ENCODE results near the gene MGMT.

The MGMT gene

DNA sequence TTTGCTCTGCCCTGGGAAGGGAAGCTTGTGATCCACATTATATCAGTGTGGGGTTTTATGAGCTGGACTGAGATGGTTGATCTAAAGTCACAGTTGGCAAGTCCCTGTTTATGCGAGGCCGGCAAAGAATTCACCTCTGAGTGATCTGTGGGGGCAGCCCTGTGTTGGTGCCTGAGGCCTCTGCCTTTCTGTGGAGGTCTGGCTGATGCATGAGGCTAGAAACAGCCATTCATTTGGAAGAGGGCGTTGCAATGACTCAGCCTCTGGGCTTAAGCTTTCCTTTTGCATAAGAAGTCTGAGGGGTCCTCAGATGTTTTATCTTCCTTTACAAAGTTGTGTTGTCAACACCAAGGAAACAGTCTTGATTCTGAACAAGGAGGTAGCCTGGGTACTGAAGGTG is 126.9 kb downstream of the MGMT start:
- no peak for DNase-seq (ENCODE audit: low read depth in 2 of 2)

DNA sequence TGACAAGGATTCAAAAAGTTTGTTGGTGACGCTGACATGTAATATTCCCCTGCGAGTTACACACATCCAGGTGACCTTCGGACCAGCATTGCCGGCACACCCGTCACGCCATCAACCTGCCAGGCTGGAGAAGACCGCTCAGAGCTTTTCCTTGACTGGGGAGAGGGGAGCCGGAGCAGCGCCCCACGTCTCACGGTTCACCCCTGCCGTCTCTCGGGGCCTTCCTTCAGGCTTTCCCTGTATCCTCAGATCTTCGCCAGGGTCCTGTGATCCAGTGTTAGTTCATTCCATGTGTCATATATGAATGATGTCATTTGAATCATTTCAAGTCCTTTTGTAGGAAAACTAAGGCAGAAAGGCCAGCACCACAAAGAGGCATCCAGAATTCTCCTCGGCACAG is 127.8 kb downstream of the MGMT start:
- no peak for DNase-seq (ENCODE audit: low read depth in 2 of 2)

DNA sequence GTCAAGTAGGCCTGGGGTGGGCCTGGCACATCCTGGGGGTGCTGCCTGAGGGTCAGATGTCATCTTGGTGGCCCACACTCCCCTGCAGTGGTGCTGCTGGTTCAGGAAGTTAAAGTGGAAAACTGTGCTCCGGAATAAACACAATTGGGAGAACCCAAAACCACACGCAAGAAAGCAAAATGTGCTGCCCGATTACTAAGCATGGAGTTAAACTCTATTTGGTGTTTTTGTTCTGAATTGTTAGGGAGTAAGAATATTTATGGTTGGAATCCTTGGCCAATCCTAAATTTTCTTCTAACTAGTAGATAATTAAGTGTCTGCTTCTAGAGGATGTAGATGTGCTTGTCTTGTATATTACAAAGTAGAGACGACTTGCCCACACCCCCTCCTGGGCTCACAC is 131.4 kb downstream of the MGMT start:
- no peak for DNase-seq (ENCODE audit: low read depth in 2 of 2)

DNA sequence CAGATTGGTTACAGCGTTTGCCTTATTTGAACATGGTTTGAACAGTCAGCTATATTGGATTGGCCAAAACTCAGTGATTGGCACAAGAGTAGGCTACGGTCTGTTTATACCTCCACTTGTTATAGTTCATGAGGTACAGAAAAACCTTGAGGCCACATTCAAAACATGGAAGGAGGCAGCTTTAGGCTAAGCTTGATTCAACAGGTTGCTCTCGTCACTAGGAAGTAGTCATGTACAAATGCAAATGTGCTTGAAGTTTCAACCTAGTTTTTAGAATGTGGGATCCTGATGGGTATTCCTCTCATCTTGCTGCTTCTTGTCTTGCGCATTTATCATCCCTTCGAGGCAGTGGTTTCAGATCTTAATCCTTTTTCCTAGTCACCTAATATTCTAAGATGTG is 132.1 kb downstream of the MGMT start:
- DNase-seq (ENCODE audit: low read depth in 2 of 2): no peak

DNA sequence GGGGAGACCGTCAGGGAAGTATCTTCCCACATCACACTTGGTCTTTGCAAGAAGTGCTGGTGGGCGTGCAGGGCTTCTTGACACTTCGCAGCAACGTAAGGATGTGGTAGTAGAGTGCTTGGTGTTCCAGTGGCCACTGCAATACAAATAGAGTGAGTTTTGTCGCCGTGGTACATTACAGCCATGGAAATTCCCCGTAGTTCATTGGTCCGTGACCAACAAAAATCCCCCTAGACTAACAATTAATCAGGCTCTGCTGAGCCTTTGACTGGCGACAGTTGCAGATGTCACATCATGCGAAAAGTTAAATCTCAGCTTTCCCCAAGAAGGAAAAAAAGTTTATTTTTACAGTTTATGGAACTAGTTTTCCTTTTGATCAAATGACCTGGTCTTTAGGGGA is 134.7 kb downstream of the MGMT start:
- DNase-seq (ENCODE audit: low read depth in 2 of 2): no peak

DNA sequence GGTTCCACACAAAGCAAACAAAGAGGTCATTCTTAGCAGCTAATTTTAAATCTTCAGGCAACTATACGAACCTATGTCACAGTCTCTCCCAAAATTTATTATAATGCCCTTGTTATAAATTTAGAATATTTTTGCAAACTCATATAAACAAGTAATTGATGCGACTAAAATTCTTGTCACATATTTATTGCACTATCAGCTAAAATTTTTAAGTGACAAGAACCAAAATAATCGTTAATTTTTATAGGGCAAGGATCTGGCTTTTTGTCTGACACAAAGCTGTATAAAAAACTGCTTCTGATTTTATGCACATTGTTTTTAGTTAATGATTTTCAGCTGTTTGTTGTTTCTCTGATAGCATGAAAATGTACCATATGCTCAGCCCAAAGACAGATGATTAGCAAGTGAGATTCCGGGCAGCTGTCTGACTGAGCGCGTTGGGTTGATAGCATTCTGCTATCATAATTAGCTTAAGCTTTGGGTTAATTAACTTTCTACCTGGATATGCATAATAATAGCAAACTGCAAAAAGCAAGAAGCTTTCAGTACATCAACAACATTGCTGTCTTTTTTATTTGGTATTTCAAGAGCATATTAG is 136.0 kb downstream of the MGMT start:
- DNase-seq (ENCODE audit: low read depth in 2 of 2): no peak

DNA sequence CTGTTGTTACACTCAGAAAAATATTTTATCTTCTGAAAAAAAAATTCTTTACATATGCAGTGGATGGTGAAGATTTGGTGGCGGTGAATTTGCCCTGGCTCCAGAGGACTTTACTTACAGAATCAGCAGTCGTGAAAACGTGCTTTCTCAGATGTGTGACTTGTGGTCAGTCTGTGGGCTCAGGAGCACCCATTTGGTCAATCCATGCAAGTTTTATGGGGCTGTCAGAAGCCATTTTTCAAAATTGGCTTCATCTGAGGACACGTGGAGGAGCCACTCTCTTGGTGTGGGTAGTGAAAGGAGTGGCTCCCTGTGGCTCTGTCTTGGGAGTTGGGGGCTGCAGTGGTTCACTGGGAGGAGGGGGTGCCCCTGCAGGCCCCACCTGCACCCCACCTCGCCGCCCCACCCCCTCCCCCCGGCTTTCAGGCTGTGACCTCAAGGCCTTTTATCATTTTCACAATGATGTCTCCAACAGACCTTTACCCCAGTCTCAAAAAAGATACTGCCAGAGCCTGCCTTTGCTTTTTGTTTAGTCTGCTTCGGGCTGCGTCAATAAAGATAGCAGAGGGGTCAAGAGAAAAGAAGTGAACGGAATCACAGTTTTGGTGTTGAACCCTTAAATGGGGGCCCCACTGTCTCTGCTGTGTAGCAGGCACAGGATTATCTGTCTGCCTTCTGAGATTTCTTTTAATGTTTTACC is 137.4 kb downstream of the MGMT start:
- no peak for DNase-seq (ENCODE audit: low read depth in 2 of 2)

DNA sequence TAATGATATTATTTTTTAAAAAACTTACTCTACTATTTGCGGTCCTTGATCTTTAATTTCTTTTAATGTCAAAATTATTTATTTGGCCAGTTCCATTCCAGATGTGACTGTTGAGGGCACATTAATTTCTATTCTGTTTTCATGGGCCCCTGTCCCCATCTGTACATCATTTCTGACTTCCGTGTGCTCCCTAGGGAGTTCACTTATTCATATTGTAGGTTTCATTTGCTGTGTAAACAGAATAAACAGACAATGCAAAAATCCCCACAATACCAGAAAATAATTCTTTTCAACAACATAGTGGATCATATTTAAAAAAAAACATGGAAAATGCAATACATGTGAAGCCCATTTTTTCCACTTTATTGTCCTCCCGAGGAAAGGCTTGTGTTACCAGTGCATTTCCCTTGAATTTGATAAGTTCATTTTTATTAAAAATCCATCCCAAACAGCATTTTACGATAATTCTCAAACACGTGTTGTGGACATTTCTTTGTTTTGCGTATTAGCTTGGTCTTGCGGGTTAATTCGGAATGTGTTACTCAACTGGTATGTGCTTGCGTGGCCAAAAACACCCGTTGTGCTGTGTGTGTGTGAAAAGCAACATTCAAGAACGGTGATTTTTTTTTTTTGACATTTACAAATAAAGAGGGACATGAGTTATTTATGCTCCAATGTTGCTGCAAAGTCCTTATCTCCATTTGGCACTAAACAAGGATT is 138.4 kb downstream of the MGMT start:
- DNase-seq (ENCODE audit: low read depth in 2 of 2): no peak

DNA sequence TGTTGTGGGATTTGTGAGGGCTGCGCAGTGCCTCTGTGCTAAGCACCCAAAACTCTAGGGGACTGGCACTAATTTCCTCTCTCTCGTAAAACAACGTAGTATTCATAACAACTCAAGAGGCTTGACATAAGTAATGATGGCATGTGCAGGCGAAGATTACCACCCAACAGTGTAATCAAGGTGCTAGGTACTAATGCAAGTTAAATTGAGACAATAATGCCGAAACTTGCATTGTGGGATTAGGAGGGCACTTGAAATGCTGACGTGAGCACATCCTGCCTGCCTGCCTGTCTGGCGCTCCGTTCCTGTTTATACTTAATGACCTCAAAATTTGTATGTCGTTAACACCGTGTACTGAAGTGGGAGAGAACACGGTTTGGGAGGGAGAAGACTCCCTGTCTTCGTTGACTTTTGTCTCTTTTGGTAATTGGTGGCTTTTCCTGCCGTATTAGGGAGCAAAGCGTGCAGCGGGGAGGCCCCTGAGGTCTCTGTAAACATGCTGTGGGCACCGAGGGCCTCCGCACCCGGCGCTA is 139.0 kb downstream of the MGMT start:
- DNase-seq (ENCODE audit: low read depth in 2 of 2): no peak

DNA sequence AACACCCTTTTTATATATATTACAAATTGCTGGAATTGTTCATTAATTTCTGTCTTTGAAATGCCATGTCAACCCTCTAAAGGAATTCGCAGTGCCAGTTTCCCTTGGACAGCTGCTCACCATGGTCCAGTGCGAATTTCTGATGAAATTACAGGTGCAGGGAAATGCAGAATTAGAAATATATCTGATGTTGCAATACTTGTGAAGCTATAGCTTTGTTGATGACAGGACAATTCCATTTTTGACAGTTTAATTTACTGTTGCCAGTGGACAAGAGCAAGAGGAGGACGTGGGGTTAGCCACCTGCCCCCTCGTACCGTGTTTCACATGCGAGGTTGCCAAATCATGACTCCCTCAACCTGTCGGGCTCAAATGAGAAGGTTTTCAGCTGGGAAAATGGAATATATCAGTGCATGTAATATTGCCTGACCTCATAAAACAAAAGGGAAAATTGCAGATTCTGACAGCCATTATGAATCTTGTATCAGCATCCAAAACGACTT is 140.6 kb downstream of the MGMT start:
- no peak for DNase-seq (ENCODE audit: low read depth in 2 of 2)

DNA sequence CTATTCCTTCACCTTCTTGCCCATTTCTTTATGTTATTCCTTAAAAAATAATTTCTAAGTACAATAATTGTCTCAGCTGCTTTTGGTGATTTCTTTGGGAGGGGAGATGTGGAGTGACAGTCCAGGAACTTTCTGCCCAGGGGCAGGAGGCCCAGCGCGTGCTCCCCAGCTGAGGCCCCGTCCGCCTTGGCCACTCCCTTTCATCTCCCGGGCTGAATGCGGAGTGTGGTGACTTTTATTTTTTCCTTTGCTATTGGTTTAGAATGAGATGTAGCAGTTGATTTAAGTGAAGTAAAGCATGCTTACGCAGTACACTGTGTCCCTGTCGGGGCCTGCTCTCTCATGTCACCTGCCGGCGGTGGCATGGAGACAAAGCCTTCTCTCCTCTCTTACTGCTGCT is 141.6 kb downstream of the MGMT start:
- no peak for DNase-seq (ENCODE audit: low read depth in 2 of 2)

DNA sequence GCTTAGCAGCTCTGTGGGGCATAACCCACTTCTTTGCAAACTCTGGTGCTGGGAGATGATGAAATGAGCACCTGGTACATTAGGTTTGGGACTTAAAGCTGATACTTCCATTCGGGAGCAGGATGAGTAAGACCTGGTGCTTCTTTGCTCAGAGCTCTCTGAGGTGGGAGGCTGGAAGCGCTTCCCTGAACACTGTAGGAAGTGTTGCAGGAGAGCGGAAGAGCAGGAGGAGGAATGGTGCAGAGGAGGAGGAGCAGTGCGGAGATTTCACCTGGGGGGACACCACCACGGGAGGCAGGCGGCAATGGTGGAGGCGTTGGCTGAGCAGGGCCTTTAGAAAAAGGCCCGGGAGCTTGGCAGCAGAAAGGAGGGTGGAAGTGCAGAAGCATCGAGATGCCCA is 142.5 kb downstream of the MGMT start:
- DNase-seq (ENCODE audit: low read depth in 2 of 2): no peak

DNA sequence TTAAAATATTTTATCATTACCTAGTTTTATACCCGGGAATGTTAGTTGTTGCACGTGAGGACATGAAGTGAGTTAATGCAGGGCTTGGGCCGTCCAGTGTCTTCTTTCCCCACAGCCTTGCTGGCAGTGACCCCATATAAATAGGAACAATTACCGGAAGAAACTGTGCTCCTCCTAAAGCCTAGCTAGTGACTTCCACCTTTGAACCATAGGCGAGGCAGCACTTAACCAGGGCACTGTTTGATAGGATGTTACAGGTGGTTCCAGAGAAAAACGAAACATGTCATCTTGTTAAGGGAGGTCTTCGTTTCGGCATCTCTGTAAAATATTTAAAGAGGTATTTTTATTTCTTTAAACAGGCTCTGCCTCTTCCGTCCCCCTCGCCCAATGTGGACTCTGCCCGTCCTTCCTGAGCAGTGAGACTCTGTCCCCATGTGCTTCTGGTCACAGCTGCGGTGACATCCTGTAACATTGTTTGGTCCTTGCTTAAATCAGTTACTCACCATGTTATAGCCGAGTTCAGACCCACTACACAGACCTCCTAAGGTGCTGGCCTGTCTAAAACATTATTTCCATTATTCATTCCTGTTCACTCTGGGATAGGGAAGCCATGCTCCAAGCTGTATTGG is 145.6 kb downstream of the MGMT start:
- DNase-seq (ENCODE audit: low read depth in 2 of 2): no peak

DNA sequence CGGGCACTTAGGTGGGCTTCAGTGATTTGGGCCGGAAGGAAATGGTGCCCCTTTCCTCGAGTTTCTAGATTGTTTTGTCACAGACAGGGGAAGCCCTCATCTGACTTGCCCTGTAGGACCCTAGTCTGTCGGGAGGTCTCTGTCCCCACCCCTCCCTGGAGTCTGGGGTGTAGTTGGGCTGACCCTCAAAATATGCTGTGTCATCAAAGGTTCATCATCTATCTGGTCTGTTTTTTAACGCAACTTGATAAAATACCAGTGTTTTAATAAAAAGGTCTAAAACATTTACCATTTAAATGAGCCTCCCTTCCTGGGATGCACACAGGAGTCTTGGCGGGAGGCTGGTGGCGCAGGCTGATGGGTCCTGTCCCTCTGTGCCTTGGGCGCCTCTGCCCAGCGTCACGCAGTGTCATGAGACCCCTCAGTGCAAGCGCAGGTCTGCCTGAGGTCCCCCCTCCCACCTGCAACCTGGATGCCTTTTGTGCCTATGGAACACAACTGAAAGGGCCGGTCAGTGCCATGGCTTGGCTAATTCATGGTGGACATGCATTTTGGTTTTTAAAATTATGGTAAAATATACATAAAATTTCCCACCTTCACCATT is 146.4 kb downstream of the MGMT start:
- no peak for DNase-seq (ENCODE audit: low read depth in 2 of 2)

DNA sequence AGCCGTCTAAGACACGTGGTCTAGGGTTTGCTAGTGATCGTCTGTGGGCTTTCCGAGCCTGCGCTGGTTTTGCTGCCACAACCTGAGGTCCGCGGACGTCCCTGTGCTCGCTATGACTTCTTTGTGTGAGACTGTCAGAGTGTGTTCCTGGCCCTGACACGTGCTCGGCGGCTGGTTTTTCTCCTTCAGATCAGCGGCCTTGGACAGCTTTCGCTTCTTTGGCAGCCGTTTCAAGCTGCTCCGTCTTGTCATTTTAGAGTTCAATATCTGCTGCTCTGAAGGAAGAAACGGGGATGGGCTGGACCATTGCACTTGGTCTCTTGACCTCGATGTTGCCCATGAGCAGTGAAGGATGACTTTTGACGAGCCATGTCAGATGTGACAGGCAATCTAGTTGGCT is 147.3 kb downstream of the MGMT start:
- DNase-seq (ENCODE audit: low read depth in 2 of 2): no peak

DNA sequence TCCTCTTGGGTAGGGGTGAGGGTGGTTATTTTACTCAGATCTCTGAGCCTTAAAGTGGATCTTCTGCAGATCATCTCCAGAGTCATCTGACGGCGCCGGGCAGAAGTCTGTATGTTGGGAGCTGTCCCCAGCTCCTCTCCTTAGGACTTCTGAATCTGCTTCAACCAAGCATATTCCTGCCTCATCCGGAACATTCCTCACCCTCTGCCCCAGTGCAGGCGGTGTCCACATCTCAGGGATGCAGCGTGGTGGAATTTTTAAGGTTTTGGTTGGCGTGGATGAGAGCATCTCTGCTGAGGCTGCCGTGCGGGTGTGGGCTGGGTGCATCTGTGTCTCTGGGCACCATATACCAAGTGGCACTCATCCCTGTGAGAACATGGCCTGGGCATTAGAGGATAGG is 148.3 kb downstream of the MGMT start:
- DNase-seq (ENCODE audit: low read depth in 2 of 2): no peak

DNA sequence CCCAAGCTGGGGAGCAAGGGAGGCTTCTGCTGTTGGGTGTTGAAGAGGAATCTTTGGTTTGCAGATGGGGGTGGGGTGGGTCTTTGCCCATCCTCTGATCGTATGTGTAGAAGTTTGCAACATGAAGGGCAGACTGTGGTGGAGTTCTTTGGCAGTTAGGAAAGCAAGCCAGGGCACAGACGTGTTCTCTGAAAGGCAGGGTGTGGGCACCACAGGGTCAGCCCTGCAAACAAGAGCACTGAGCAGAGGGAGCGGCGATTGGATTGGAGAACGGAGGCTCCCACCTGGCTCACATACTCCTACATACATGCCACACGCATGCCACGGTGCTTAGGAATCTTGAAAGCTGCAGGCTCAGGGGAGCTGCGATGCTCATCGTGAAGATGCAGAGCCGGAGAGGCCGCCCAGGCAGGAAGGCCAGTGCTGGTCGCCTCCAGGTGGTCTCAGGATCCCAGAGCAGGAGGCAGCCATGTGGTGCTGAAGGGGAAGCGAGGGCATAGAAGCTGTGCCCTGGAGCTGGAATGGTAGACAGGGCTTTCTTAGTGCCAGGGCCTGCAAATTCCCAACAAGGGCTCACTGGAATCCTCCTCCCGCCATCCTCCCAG is 149.0 kb downstream of the MGMT start:
- no peak for DNase-seq (ENCODE audit: low read depth in 2 of 2)

DNA sequence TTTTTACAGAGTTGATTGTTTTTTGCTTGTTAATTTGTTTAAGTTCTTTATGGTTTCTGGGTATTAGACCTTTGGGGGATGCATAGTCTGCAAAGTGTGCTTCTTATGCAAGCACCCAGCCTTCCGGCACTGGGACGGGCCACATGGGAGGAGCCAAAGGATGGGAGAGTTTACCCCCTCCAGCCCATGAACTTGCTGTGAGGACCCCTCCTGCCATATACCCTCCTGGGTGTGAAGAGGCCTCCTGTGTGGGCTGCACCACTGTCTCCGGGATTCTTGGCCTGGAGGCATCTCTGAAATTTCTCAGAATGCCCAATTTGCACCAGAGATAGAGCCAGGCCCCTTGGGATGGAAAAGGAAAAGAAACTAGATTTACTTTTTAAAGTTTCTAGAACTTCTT is 150.7 kb downstream of the MGMT start:
- DNase-seq (ENCODE audit: low read depth in 2 of 2): no peak

DNA sequence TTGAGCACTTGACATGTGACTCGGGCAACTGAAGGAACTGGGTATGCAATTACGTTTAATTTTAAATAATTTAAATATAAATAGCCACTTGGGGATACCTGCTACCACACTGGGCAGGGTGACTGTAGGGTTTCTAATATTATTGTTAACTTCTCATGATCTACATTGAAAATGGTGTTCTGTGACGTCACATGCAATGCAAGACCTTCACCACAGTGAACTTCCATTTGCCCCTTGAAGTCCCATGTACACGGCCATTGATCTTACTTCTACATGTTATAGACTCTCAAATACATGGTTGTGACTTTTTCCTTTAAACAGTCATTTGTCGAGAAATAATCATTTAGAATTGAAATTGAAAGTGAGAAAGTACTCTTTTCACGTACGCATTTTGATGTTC is 154.0 kb downstream of the MGMT start:
- DNase-seq (ENCODE audit: low read depth in 2 of 2): no peak

DNA sequence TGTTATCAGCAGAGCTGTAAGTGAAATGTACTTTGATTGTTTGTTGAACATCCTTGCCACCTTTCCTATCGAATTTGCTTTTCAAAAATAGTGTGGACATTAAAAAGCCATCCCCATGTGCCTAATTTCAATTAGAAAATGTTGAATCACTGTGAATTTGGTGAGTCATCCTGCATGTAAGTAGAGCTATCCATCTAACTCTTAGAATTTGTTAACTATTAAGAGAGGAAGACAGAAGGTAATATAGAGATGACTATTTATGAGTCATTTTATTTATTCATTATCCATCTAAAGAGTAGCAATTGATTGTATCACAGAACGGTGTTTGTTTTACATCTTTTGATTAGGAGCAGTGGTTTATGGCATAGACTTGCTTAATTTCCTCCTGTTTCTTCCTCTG is 154.7 kb downstream of the MGMT start:
- no peak for DNase-seq (ENCODE audit: low read depth in 2 of 2)

DNA sequence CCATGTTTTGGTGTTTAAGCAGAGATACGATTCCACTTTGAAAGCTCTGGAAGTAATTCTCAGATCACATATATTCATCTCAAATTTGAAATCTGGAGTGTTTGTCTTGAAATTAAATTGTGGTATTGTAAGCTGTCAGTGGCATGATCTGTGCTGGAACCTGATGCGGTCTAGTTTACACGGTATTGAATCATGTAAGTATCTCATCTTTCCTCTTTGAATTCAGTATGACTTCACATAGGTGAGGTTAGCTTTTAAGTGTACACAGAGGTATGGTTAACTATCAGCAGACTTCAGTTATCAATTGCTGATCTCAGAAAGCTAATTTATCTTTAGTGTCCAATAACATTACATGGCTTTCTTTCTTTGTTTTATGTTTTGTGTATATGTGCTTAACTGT is 155.2 kb downstream of the MGMT start:
- no peak for DNase-seq (ENCODE audit: low read depth in 2 of 2)

DNA sequence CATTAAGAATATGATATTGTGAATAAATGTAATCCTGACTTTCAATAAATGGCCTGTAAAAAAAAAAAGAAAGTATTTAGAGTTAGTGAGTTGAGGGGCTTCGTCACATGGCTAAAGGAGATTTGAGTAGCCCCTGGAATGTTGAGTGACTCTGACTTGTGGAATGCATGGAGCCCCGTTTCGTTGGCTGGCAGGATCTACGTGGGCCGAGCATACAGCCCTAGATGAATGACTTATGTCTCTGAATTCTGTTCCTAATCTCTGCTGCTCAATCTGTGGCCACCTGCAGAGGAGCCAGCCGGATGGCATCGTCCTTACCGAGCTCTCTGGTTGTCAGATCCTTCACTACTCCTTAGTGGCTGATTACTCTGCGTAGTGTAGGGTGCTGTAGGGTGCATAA is 155.7 kb downstream of the MGMT start:
- DNase-seq (ENCODE audit: low read depth in 2 of 2): no peak
